Activated CD4-positive, alpha-beta T cell treated with anti-CD3 and anti-CD28 coated beads, Interleukin-2, amount 50 U/mL, for 1 hour (primary cell): ENCODE measurements around the gene CELA2A.
"Not testable (repeated sequence)": the region's sequence is repeated elsewhere in the genome, so short reads cannot be mapped to it uniquely, and the experiment has no call there.

Experiments
- DNase-seq: peaks from one replicate; pipeline ENCODE4 v3.0.0-alpha.2; 2020

CELA2A gene

GRCh38 chr1:15504436-15504835 lies 47.9 kb downstream of the CELA2A start:
- no peak for DNase-seq

- no peak for DNase-seq
These were observed 50.3 kb downstream of the CELA2A start for GRCh38 chr1:15506831-15507230.

GRCh38 chr1:15507278-15507677 lies 50.7 kb downstream of the CELA2A start:
- DNase-seq, result no peak

- no peak for DNase-seq
These were observed 52.4 kb downstream of the CELA2A start for GRCh38 chr1:15508700-15509487.

GRCh38 chr1:15509586-15509985 lies 53.1 kb downstream of the CELA2A start:
- DNase-seq, result no peak

- DNase-seq, result no peak
These were observed 54.3 kb downstream of the CELA2A start for GRCh38 chr1:15510611-15511405.

GRCh38 chr1:15513192-15513591 lies 56.7 kb downstream of the CELA2A start:
- no peak for DNase-seq

- no peak for DNase-seq
These were observed 57.4 kb downstream of the CELA2A start for GRCh38 chr1:15513919-15514318.

- DNase-seq, result not testable (repeated sequence)
These were observed 58.0 kb downstream of the CELA2A start for GRCh38 chr1:15514557-15514956.

GRCh38 chr1:15515022-15515663 lies 58.6 kb downstream of the CELA2A start:
- DNase-seq, result no peak

GRCh38 chr1:15519625-15520024 lies 63.1 kb downstream of the CELA2A start:
- no peak for DNase-seq

GRCh38 chr1:15521206-15521906 lies 64.8 kb downstream of the CELA2A start:
- not testable (repeated sequence) for DNase-seq
